Astrocyte of the hippocampus (primary cell): ENCODE results near the gene MTPN.

ENCODE experiments used
- DNase-seq: peaks from one replicate; pipeline ENCODE4 v3.0.0; 2011; ENCODE audit warnings: low read depth, low spot score

MTPN gene

DNA sequence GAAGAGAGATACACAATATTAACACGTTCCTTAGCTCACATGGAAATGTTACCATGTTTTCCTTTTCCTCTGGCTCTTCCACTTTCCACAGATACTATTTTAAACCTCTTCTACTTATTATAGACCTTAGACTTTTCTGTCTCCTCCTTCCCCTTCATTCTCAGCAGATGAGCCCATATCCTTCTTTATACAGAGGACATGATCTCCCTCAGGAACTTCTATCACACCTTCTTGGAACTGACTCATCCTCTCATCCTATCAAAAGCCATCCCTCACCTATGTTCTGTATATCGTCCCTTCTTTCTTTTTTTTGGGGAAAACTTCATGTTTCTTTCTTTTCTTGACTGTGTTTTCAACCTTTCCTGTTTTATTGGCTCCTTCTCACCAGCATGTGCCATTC, 20.8 kb downstream of the MTPN start:
- no peak for DNase-seq

GRCh38 chr7:135950972-135951371, 26.2 kb downstream of the MTPN start:
- no peak for DNase-seq

DNA sequence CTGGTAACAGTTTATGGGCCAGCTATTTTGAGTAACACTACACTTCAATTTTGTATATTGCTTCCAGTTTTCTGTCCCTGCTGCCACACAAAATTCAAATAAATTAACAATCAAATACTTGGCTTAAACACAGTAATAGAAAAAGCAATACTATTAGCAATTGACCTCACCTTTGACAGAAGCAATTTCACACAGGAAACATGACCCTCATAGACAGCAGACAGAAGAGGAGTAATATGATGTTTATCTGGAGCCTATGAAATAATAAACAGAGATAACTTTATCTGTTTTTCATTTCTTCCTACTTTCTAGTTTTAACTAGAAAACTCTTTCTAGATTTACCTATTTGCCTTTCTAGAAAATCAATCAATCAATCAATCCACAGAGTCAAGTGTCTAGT, 26.7 kb downstream of the MTPN start:
- DNase-seq = no peak

DNA sequence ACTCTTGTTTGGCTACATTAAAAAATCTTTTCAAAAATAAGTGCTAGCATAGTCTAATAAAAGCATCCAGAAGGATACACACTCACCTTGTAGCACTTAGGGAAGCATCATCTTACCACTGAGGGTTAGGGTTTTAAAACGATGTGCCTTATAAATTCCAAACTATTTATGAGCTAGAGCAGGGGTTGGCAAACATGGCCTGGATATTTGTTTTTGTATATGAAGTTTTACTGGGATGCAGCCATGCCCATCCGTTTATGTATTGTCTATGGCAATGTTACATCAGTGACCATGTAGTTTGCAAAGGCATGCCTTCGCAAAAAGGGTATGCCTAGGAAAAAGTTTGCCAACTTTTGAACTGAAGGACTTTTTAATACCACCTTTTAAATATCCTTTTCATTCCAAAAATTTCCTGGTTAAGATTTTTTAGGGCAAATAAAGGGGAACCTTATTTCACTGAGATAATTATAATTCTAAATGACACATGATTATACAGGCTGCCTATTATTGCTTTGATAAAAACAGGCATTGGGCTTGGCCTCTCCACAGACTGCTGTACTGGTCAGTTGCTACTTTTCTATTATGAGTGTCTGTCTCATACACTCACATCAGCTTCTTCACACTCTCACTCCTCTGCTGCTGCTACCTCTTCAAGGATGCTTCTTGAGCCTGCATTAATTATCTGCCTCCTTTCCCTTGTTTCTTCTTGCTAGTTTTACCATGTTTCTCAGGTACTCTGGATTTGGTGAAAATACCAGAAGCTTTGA, 30.7 kb downstream of the MTPN start:
- DNase-seq = no peak

DNA sequence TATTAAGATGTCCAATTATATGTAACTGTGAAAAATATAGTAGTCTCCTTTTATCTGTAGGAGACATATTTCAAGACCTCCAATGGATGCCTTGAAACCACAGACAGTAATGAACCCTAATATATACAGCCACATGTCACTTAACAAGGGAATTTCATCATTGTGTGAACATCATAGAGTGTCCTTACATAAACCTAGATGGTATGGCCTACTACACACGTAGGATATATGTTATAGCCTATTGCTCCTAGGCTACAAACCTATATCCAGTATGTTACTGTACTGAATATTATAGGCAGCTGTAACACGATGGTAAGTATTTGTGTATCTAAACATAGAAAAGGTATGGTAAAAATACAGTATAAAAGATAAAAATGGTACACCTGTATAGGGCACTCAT, 32.4 kb downstream of the MTPN start:
- DNase-seq = no peak

- DNase-seq = no peak
These were observed 33.9 kb downstream of the MTPN start for GRCh38 chr7:135943134-135943879.

DNA sequence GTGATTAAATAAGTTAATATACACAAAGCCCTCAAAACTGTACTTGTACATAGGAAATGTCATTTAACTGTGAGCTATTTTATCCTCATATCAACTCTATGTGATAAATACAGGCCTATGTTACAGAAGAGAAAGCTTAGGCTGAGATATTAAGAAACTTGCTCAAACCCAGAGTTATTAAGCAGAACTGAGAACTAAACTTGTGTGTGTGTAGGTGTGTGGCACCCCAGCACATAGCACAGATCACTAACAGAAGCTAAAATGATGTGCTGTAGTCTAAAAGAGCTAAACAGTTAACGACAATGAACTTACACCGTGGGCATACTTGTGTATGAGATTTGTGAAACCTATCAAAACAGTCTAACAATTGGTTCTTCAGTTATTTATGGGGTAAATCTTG, 34.5 kb downstream of the MTPN start:
- DNase-seq = no peak

- DNase-seq = no peak
These were observed 36.8 kb downstream of the MTPN start for GRCh38 chr7:135940077-135941075.

DNA sequence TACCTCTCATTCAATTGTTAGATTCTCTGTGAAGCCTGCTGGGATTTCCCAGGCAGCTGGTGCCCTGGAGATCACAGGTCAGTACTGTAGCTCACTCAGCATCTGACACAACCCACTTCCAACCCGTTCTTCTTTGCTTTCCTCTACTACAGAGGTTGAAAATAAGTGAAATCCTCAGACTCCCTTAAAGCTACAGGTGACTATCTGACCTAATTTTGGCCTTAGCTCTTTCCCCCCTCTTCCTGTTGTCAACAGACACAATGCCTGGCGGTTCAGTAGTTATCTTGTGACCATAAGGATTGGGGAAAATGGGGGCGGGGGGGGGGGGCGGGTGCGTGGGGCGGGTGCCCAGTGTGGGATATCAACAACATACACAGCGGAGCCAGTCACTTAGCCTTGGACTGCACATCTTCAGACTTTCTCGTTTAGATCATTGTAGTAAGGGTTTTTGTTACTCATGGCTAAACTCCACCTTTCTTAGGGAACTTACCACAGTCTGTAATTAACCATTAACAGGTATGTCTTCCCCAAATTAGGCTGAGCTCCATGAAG, 37.8 kb downstream of the MTPN start:
- DNase-seq = no peak

- DNase-seq = no peak
These were observed 38.6 kb downstream of the MTPN start for GRCh38 chr7:135938563-135938962.

GRCh38 chr7:135938086-135938485, 39.1 kb downstream of the MTPN start:
- DNase-seq = no peak

GRCh38 chr7:135936497-135937217, 40.5 kb downstream of the MTPN start:
- no peak for DNase-seq

DNA sequence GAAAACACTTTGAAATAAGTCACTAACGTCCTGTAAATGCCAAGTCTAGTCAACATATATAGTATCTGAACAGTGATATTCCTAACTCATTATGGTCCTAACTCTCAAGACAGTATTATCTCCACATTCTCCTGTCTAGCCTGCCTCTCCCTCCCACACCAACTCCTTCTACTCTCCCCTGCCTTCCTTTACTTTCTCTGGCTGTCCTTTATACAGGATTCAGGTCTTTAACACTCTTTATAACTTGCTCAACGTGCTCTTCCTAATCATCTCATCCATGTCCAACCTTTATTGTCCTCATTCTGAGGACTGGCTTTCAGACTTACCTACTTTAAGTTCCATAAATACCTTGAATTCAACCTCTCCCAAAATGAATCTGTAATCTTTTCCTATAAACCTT, 42.5 kb downstream of the MTPN start:
- no peak for DNase-seq

- DNase-seq = no peak
These were observed 43.5 kb downstream of the MTPN start for GRCh38 chr7:135933509-135934188.

DNA sequence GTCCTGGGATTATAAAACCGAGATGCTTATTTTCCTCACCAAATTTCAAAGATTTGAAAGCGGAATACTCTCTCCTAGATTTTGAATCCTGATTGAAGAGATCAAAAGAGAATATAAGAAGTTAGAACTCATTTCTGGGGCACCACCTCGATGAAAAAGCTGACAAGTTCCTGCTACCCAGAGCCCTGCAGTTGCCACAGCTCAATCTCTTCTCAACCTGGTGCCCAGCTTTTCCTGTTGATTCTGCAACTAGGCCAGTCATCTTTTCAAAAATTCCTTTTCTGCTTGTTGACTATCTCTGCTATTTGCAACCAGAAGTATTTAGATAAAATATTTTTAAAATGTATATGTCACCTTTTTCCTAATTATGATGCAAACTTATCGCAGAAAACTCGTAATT, 45.0 kb downstream of the MTPN start:
- DNase-seq = no peak

GRCh38 chr7:135930565-135931461, 46.3 kb downstream of the MTPN start:
- DNase-seq = peak; percentile 69

DNA sequence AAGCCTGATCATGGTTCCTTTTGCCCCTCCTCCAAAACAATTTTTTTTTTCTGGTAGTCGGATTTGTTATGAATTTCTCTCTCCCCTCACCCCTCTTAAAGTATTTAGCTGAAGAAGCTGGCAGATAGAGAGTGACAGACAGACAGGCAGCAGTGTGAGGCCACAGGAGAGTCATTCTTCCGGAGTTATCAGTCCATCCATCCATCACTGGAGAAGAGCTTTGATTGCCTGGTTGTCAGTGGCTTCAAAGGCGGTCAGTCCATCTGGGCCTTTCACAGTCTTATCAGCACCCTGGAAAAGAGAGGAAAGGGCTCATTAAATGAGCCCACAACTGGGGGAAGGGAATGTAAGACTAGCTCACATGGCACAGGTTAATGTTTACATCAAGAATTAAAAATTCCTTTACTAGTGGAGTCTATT, 47.4 kb downstream of the MTPN start:
- no peak for DNase-seq

- DNase-seq = no peak
These were observed 47.9 kb downstream of the MTPN start for GRCh38 chr7:135929249-135929648.

GRCh38 chr7:135928136-135928535, 49.0 kb downstream of the MTPN start:
- no peak for DNase-seq
